Stimulated activated naive CD8-positive, alpha-beta T cell treated with anti-CD3 and anti-CD28 coated beads, Interleukin-15, Interleukin-2, amounts not matched to agents 100 ng/mL and 50 ng/mL, for 24 hours (primary cell): Measurements from ENCODE around the gene TEAD3.
"Not testable (repeated sequence)": the region's sequence is repeated elsewhere in the genome, so short reads cannot be mapped to it uniquely, and the experiment has no call there.

Experiments
- H3K27ac Mint-ChIP-seq: one replicate; pipeline ENCODE4 v1.8.0; 2021; ENCODE audit warnings: mild to moderate bottlenecking, mixed read lengths
- H3K27me3 Mint-ChIP-seq: one replicate; pipeline ENCODE4 v1.8.0; 2021; ENCODE audit warnings: mixed read lengths
- H3K36me3 Mint-ChIP-seq: one replicate; pipeline ENCODE4 v1.8.0; 2021; ENCODE audit warnings: low read depth, mixed read lengths
- H3K4me1 Mint-ChIP-seq: one replicate; pipeline ENCODE4 v1.8.0; 2021; ENCODE audit warnings: low read depth, mixed read lengths
- H3K4me3 Mint-ChIP-seq: one replicate; pipeline ENCODE4 v1.8.0; 2021; ENCODE audit warnings: mild to moderate bottlenecking, mixed read lengths
- H3K9me3 Mint-ChIP-seq: one replicate; pipeline ENCODE4 v1.8.0; 2021; ENCODE audit warnings: mixed read lengths

Gene TEAD3

DNA sequence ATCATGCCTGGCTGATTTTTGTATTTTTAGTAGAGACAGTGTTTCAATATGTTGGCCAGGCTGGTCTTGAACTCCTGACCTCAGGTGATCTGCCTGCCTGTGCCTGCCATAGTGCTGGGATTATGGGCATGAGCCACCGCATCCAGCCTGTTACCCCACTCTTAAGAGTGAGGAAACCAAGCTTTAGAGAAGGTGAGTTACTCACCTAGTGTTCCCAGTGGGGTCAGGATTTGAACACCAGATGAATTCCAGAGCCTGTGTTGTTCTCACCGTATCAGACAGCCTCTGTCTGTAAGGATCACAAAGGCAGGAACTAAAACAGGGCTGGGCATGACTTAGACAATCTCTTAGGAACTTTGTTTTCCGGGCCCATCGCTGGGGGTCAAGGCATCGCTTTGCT is 54.2 kb downstream of the TEAD3 start:
- Mint-ChIP-seq H3K9me3 (no peaks in the 10 kb centered on the region), H3K4me3 (no peak overlapping the region), H3K4me1 (no peaks in the 10 kb centered on the region), H3K27ac (no peak overlapping the region), H3K27me3 (no peaks in the 10 kb centered on the region), H3K36me3 (no peaks in the 10 kb centered on the region)

DNA sequence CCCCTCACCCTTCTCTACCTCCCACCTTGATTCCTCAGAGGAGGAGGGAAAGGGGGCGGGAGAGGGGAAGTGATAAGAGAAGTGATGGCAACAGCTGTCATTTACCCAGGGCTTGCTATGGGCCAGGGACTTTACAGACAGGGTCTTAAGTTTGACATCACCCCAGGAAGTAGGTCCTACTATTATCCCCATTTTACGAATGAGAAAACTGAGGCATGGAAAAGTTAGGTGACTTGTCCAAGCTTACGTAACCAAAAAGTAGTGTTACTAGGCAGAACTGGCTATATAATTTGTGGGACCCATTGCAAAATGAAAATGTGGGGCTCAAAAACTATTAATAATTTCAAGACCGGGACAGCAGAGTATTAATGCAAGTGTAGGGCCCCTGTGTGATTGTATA is 55.2 kb downstream of the TEAD3 start:
- Mint-ChIP-seq H3K27me3 (no peaks in the 10 kb centered on the region), H3K9me3 (no peaks in the 10 kb centered on the region), H3K27ac (no peak overlapping the region), H3K4me1 (no peaks in the 10 kb centered on the region), H3K36me3 (no peaks in the 10 kb centered on the region), H3K4me3 (no peak overlapping the region)

DNA sequence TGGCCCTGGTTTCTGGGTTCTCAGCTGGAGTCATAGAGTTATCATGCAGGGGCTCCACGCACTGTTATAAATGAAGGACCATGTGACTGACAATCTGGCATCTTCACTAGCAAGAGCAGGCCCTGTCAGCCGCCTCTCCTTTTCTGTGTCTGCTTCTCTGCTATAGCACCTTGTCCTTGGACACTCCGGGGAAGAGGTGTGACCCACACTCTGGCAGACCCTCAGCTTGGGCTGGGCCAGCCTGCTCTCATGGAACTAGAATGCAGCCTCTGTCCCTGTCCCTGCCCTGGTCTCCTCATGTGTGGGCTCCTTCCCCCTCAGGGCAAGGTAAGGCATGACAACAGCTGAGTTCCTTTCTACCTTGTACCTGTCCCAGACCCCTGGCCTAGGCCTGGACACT is 55.7 kb downstream of the TEAD3 start:
- no peak overlapping the region for H3K4me3 Mint-ChIP-seq
- H3K9me3 Mint-ChIP-seq, result no peaks in the 10 kb centered on the region
- no peaks in the 10 kb centered on the region for H3K4me1 Mint-ChIP-seq
- no peak overlapping the region for H3K27ac Mint-ChIP-seq
- no peaks in the 10 kb centered on the region for H3K27me3 Mint-ChIP-seq
- no peaks in the 10 kb centered on the region for H3K36me3 Mint-ChIP-seq

DNA sequence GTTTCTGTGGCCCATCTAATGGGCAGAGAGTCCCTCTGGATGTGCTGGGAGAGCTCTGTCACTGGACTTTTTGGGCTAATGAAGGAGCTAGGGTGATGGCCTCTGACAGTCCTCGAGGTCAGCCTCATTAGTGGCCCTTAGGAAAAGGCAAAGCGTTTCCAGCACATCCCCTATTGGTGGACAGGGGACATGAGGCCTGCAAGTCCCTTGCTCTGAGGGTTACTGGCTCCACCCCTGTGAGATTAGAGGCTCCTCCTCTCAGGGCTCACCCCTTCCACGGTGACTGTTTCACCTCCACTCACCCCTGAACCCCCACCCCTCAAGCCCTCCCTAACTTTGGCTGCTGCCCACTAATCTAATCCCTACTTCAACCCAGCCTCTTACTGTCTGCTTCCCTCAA is 57.6 kb downstream of the TEAD3 start:
- no peak overlapping the region for H3K4me3 Mint-ChIP-seq
- no peak overlapping the region for H3K27ac Mint-ChIP-seq
- H3K9me3 Mint-ChIP-seq, result no peaks in the 10 kb centered on the region
- H3K36me3 Mint-ChIP-seq, result no peaks in the 10 kb centered on the region
- H3K27me3 Mint-ChIP-seq, result no peaks in the 10 kb centered on the region
- H3K4me1 Mint-ChIP-seq, result no peaks in the 10 kb centered on the region

DNA sequence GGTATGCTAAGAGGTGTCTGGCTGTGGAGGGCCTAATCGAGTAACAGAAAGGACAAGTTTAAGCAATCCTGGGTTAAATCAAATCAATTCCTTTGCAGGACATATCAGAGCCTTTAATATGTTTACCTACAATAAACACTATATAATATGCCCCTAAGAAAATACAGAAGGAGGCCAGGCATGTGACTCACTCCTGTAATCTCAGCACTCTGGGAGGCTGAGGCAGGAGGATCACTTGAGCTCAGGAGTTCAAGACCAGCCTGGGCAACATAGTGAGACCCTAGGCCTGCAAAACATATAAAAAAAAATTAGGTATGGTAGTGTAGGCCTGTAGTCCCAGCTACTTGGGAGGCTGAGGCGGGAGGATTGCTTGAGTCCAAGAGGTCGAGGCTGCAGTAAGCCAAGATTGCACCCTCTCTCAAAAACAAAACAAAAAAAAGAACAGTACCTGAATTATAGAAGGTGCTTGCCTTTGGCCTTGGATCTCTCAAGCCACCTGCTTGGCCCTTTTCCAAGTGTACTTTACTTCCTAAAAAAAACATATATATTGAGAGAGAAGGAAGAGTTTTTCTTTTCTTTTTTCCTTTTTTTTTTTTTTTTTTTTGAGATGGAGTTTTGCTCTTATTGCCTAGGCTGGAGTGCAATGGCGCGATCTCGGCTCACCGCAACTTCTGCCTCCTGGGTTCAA is 58.4 kb downstream of the TEAD3 start:
- H3K9me3 Mint-ChIP-seq, H3K4me1 Mint-ChIP-seq, H3K27me3 Mint-ChIP-seq, H3K4me3 Mint-ChIP-seq, H3K27ac Mint-ChIP-seq, H3K36me3 Mint-ChIP-seq: not testable (repeated sequence)

DNA sequence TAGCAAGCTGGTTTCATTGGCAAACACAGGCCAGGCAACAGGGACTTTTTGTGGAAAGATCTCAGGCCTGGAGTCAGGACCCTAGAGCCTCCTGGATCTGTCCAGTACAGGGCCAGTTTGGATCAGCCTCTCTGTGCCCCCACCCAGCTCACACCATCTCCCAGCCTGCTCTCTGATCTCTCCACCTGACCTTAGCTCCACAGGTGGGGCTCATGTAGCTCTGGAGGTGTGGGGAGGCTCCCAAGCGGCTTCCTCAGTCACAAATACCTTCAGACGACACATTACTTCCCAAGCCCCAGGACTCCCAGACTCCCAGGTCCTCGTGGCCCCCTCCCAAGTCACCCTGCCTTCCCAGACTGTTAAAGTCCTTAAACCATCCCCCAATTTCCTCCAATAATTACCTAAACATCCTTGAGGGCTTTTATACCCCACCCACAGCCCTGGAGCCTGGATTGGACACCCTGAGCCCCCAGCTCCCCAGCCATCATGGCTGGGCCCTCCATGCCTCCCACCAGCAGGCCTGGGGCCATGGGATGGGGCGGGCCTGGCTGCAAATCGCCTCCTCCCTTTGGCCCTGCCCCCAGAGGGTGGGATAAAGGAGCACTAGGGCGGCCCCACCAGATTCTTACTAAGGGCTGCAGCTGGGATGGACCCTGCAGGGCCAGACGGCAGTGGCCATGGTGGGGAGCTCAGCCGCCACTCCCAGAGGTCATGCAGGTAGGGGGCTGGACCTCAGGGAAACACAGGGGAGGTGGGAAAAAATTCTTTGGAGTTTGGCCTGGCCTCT is 60.6 kb downstream of the TEAD3 start:
- Mint-ChIP-seq H3K27me3 (no peaks in the 10 kb centered on the region), H3K4me3 (no peak overlapping the region), H3K9me3 (no peaks in the 10 kb centered on the region), H3K27ac (no peak overlapping the region), H3K36me3 (no peaks in the 10 kb centered on the region), H3K4me1 (no peaks in the 10 kb centered on the region)

DNA sequence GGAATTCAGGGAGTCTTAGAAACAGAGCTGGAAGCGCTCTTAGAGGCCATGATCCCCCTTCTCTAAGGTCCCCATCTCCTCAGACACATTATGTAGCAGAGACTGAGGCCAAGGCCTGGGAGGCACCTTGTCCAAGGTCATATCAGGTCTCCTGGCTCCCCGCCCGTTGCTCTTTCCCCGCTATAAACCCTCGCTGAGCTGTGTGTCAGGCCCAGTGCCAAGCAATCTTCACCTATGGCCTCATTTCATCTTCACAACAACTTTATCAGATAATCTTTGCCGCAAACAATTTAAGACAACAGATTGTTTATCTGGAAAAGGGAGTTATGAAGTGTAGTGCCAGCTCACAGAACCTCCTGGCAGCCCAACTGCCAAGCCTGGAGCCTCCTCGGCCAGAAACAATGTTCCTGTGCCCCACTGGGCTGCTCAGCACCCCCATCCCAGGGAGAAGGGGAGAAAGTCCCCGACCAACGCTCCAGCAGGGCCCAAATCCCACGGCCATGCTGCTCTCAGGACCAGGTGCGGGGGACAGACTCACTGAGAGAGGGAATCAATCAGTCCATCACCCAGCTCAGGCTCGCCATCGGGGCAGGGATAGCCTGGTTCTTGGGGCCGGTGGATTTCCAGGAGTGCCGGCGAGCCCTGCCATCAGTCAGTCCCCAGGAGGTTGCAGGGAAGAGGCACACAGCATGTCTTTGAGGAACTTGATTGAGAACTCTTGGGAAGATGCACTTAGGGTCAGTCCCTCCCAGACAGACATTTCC is 61.6 kb downstream of the TEAD3 start:
- Mint-ChIP-seq H3K27ac (no peak overlapping the region), H3K4me1 (no peaks in the 10 kb centered on the region), H3K27me3 (no peaks in the 10 kb centered on the region), H3K36me3 (no peaks in the 10 kb centered on the region), H3K4me3 (no peak overlapping the region), H3K9me3 (no peaks in the 10 kb centered on the region)

DNA sequence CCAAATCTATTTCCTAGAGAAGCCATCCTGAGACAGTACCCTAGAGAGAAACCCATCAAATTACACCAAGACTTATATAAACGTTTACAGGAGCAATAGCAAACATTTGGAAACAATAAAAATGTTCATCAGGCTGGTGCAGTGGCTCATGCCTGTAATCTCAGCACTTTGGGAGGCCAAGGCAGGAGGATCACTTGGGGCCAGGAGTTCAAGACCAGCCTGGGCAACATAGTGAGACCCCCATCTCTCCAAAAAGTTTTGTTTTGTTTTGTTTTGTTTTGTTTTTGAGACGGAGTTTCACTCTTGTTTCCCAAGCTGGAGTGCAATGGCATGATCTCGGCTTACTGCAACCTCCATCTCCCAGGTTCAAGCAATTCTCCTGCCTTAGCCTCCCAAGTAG is 64.2 kb downstream of the TEAD3 start:
- H3K4me3 Mint-ChIP-seq, H3K4me1 Mint-ChIP-seq, H3K27ac Mint-ChIP-seq, H3K27me3 Mint-ChIP-seq, H3K9me3 Mint-ChIP-seq: not testable (repeated sequence)
- peaks cover 19% of the 10 kb centered on the region for H3K36me3 Mint-ChIP-seq

DNA sequence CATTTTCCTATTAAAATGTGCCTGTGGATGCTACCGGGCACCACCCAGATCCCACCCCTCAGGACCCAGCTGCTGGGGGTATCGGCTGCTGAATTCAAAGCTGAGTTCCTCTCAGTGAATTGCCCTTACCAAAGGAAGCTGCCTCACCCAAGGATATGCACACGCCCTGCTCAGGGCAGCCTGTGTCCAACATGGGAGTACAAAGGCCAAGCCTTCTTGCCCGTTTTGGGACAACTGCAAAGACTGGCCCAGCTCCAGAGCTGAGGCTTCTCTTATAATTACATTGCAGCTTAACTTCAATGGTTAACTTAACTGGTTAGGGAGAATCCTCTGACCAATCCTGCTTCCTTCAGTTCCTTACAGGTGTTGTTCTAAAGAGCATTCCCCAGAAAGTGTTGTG is 64.6 kb downstream of the TEAD3 start:
- Mint-ChIP-seq H3K27ac (no peak overlapping the region), H3K9me3 (peaks cover 8% of the 10 kb centered on the region), H3K27me3 (no peaks in the 10 kb centered on the region), H3K4me3 (no peak overlapping the region), H3K36me3 (peaks cover 19% of the 10 kb centered on the region), H3K4me1 (no peaks in the 10 kb centered on the region)

DNA sequence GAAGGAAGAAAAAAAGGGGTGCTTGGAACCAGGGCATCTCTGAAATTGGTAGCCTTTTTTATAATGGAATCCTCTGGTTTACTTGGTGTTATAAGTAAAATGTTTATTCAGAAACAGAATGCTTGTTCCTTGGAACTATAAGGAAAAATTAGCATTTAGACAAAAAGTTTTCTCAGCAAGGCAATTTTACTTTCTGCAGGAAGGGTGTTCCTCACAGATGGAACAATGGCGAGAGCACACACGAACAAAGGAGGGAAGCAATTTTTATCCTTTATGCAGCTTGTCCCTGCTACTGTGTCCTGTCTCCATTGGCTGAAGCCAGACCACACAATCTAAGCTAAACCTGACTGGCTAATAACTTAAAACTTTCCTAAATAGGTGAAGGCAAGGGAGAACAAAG is 67.4 kb downstream of the TEAD3 start:
- peaks cover 39% of the 10 kb centered on the region for H3K36me3 Mint-ChIP-seq
- H3K4me1 Mint-ChIP-seq, result no peaks in the 10 kb centered on the region
- H3K9me3 Mint-ChIP-seq, result peaks cover 8% of the 10 kb centered on the region

DNA sequence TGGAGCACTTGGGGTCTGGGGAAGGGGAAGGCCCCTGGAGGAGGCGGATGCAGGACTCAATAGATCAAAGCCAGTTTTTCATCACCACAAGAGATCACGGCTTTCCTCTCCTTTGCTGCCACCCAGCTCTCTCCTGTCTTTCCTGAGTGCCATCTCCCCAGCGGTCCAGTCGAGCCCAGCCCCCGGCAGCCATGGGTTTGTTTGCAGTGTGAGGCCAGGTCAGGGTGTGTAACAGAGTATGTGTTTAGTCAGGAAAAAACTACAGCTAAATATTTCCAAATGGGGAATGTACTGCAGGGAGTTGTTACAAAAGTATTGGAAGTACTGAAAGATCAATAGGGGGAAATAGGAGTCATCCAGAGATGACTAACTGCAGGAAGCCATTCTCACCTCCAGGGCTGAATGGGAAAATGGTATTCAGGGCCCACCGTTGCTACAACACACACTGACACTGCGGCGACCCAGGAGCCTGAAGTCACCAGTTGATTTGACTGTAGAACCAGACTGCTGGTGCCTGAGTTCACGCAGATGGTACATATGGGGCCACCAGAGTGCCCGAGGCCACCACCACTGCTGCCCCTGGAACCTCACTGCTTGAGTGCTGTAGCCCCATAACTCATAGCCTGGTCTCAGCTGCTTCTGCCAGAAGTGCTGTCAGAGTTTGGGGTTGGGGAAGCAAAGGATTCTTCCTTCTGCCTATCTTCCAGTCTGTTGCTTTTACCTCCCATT is 68.3 kb downstream of the TEAD3 start:
- no peaks in the 10 kb centered on the region for H3K4me1 Mint-ChIP-seq
- H3K36me3 Mint-ChIP-seq, result peaks cover 41% of the 10 kb centered on the region
- H3K9me3 Mint-ChIP-seq, result peaks cover 8% of the 10 kb centered on the region
- H3K27me3 Mint-ChIP-seq, result no peaks in the 10 kb centered on the region
- no peak overlapping the region for H3K4me3 Mint-ChIP-seq
- H3K27ac Mint-ChIP-seq, result no peak overlapping the region

More for the DNA sequence above, 67.4 kb downstream of the TEAD3 start:
- H3K4me3 Mint-ChIP-seq, result no peak overlapping the region
- no peak overlapping the region for H3K27ac Mint-ChIP-seq
- H3K27me3 Mint-ChIP-seq, result no peaks in the 10 kb centered on the region

DNA sequence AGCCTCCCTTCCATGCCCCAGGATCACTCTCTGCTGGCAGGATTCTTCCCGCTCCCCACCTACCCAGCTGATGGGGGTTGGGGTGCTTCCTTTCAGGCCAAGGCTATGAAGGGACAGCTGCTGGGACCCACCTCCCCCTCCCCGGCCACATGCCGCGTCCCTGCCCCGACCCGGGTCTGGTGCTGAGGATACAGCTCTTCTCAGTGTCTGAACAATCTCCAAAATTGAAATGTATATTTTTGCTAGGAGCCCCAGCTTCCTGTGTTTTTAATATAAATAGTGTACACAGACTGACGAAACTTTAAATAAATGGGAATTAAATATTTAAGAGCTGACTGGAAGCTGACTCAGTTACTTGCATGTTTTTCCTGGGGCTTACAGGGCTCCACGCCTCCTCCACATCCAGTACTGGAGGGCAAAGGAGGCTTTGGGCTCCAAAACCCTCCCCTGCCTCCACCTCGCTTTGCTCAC is 69.0 kb downstream of the TEAD3 start:
- Mint-ChIP-seq H3K27me3 (no peaks in the 10 kb centered on the region), H3K9me3 (peaks cover 8% of the 10 kb centered on the region), H3K4me3 (no peak overlapping the region), H3K4me1 (no peaks in the 10 kb centered on the region), H3K36me3 (peaks cover 41% of the 10 kb centered on the region), H3K27ac (no peak overlapping the region)

DNA sequence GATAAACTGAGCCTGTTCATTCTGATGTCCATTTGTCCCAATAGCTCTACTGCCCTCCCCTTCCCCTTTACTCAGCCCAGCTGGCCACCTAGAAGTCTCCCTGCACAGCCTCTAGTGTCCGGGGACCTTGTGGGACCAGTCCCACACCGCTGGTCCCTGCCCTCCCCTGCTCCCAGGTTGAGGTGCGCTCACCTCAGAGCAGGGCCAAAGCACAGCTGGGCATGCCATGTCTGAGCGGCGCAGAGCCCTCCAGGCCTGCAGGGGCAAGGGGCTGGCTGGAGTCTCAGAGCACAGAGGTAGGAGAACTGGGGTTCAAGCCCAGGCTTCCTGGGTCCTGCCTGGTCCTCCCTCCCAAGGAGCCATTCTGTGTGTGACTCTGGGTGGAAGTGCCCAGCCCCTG is 69.4 kb downstream of the TEAD3 start:
- H3K36me3 Mint-ChIP-seq, result peaks cover 41% of the 10 kb centered on the region
- no peaks in the 10 kb centered on the region for H3K4me1 Mint-ChIP-seq
- H3K27ac Mint-ChIP-seq, result no peak overlapping the region
- peaks cover 8% of the 10 kb centered on the region for H3K9me3 Mint-ChIP-seq
- H3K27me3 Mint-ChIP-seq, result no peaks in the 10 kb centered on the region
- H3K4me3 Mint-ChIP-seq, result no peak overlapping the region

DNA sequence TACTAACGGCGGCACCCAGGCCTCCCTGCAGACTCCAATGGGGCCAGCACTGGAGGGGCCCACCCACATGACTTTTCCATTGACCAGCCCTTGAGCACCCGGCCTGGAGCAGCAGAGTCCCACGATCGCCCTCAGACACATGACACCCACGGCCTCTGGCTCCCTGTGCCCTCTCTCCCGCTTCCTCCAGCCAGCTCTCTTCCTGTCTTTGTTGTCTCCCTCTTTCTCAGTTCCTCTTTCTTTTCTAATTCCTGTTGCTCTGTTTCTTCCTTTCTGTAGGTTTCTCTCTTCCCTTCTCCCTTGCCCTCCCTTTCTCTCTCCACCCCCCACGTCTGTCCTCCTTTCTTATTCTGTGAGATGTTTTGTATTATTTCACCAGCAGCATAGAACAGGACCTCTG is 70.8 kb downstream of the TEAD3 start:
- Mint-ChIP-seq H3K36me3 (peaks cover 45% of the 10 kb centered on the region), H3K27ac (peak overlapping the region; percentile 69), H3K4me3 (no peak overlapping the region), H3K4me1 (no peaks in the 10 kb centered on the region), H3K27me3 (no peaks in the 10 kb centered on the region), H3K9me3 (peaks cover 8% of the 10 kb centered on the region)

DNA sequence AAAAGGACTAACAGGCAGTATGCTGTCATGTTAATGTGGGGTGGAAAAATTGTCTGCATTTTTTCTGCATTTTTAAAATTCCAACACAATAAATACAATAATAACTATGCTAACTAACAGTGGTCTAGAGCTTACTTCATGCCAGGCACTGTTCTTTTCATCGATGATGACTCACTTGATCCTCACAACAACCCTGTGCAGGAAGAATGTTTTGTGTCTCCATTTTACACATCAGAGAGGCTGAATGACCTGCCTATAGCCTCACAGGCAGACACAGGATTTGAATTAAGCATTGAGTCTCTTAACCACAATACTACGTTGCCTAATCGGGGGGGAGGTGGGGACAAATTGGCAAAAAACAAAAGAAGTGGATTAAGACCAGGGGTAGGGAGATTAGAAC is 71.6 kb downstream of the TEAD3 start:
- Mint-ChIP-seq H3K4me3 (no peak overlapping the region), H3K36me3 (peaks cover 48% of the 10 kb centered on the region)

More for the DNA sequence above, 71.6 kb downstream of the TEAD3 start:
- H3K27me3 Mint-ChIP-seq, result no peaks in the 10 kb centered on the region
- H3K9me3 Mint-ChIP-seq, result peaks cover 8% of the 10 kb centered on the region
- no peaks in the 10 kb centered on the region for H3K4me1 Mint-ChIP-seq
- H3K27ac Mint-ChIP-seq, result no peak overlapping the region
